ENCODE results near the gene CDC37.

DNA sequence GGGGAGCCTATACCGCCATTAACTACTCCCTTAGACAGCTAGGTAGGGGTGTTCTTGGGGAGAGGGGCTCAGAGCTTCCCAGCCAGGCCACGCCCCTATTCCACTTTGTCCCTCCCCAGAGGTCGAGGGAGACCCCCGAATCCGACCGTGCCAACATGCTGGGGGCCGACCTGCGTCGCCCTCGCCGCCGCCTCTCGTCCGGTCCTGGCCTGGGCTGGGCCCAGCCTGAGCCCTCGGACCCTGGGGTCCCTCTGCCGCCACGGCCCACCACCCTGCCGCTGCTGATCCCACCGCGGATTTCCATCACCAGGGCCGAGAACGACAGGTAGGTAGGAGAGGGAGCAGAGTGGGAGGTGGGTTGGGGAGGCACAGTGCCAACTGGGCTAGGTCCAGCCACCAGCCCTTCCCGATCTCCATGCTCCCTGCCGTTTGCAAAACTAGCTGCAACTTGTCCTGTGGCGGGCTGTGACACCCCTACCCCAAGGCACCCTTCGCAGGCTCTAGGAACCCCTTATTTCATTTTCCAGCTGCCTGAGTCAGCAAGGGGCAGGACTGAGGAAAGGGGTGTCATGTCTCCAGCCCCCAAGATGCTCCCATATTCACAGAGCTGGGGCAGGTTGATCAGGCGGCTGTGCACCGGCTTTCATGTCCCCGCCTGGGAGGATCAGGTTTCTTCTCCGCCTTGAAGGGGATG is 14.3 kb upstream of the CDC37 start:
- TF ChIP-seq, protein P1, sequence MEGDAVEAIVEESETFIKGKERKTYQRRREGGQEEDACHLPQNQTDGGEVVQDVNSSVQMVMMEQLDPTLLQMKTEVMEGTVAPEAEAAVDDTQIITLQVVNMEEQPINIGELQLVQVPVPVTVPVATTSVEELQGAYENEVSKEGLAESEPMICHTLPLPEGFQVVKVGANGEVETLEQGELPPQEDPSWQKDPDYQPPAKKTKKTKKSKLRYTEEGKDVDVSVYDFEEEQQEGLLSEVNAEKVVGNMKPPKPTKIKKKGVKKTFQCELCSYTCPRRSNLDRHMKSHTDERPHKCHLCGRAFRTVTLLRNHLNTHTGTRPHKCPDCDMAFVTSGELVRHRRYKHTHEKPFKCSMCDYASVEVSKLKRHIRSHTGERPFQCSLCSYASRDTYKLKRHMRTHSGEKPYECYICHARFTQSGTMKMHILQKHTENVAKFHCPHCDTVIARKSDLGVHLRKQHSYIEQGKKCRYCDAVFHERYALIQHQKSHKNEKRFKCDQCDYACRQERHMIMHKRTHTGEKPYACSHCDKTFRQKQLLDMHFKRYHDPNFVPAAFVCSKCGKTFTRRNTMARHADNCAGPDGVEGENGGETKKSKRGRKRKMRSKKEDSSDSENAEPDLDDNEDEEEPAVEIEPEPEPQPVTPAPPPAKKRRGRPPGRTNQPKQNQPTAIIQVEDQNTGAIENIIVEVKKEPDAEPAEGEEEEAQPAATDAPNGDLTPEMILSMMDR (IDR thresholded peaks at IDR 0.05), result no peak
- no peak for TF ChIP-seq POLR2A (IDR thresholded peaks at IDR 0.05)

All from adrenal gland (tissue), 5 donors.